ENCODE measurements around the gene MICAL1. TPM values are rescaled to one million over a fixed set of nuclear protein-coding genes. Genes with fewer than 3 reads are reported as not detected.
A peak's percentile ranks its signal among the peaks of the same experiment; 100 is the strongest.

Gene MICAL1
- total RNA-seq, 2 experiments from 2014 or later = 20.4 to 22.9 TPM

GRCh38 chr6:109457562-109457996 is 2.0 kb upstream of the MICAL1 start:
- Mint-ChIP-seq H3K36me3 (ENCODE audit: low read depth) (peaks cover 21% of the 10 kb centered on the region), H3K4me3 (no peak overlapping the region), H3K27me3 (ENCODE audit: low read depth) (no peaks in the 10 kb centered on the region), H3K27ac (no peak overlapping the region), H3K4me1 (ENCODE audit: low read depth) (peaks cover 63% of the 10 kb centered on the region), H3K9me3 (no peaks in the 10 kb centered on the region)
- CTCF ChIA-PET = no interaction called here
- DNase-seq = no peak
- intact Hi-C loops (cut with micrococcal nuclease) = loop anchor here (10.0 kb wide), 1 partner anchor 727 kb away; the partner anchor contains the start of gene CDC40

- no peaks in the 10 kb centered on the region for H3K27me3 Mint-ChIP-seq (ENCODE audit: low read depth)
- H3K4me3 Mint-ChIP-seq = peak overlapping the region; percentile 15
- H3K4me1 Mint-ChIP-seq (ENCODE audit: low read depth) = peaks cover 58% of the 10 kb centered on the region
- DNase-seq = no peak
- H3K27ac Mint-ChIP-seq = no peak overlapping the region
- no peaks in the 10 kb centered on the region for H3K9me3 Mint-ChIP-seq
- CTCF ChIA-PET = interaction anchor here (1.0 to 2.1 kb wide), 5 partner anchors 8 to 269 kb away, joined by 3 to 9 read pairs (median 6); partner anchors contain the start of genes PPIL6 and SMPD2
- H3K36me3 Mint-ChIP-seq (ENCODE audit: low read depth) = peaks cover 16% of the 10 kb centered on the region
- intact Hi-C loops (cut with micrococcal nuclease) = loop anchor here (10.0 kb wide), 1 partner anchor 728 kb away; the partner anchor contains the start of gene CDC40
These were observed 1.4 kb upstream of the MICAL1 start for GRCh38 chr6:109456710-109457561.

GRCh38 chr6:109456111-109456583 is 575 bp upstream of the MICAL1 start:
- Mint-ChIP-seq H3K9me3 (no peaks in the 10 kb centered on the region), H3K27me3 (ENCODE audit: low read depth) (no peaks in the 10 kb centered on the region), H3K36me3 (ENCODE audit: low read depth) (peaks cover 10% of the 10 kb centered on the region), H3K4me1 (ENCODE audit: low read depth) (peaks cover 54% of the 10 kb centered on the region), H3K4me3 (peak overlapping the region; percentile 41), H3K27ac (no peak overlapping the region)
- CTCF ChIA-PET = interaction anchor here (1.0 to 2.1 kb wide), 7 partner anchors 9 to 269 kb away, joined by 3 to 9 read pairs (median 5); partner anchors contain the start of genes PPIL6 and SMPD2
- intact Hi-C loops (cut with micrococcal nuclease) = loop anchor here (10.0 kb wide), 1 partner anchor 729 kb away; the partner anchor contains the start of gene CDC40
- DNase-seq = no peak

- Mint-ChIP-seq H3K27me3 (ENCODE audit: low read depth) (no peaks in the 10 kb centered on the region), H3K27ac (peak overlapping the region; percentile 82), H3K4me1 (ENCODE audit: low read depth) (peaks cover 59% of the 10 kb centered on the region), H3K4me3 (peak overlapping the region; percentile 91), H3K36me3 (ENCODE audit: low read depth) (peaks cover 10% of the 10 kb centered on the region), H3K9me3 (no peaks in the 10 kb centered on the region)
- CTCF ChIA-PET = interaction anchor here (1.0 to 2.1 kb wide), 7 partner anchors 10 to 267 kb away, joined by 3 to 12 read pairs (median 6); partner anchors contain the start of genes PPIL6, SMPD2 and ZBTB24
- peak; percentile 82 for DNase-seq
- intact Hi-C loops (cut with micrococcal nuclease) = loop anchor here (1.0 to 10.0 kb wide), 5 partner anchors 13 to 730 kb away; partner anchors contain the start of genes AK9, CDC40, CEP57L1 and FIG4
These were observed 806 bp downstream of the MICAL1 start for GRCh38 chr6:109454496-109455436.

- Mint-ChIP-seq H3K9me3 (no peaks in the 10 kb centered on the region), H3K27me3 (ENCODE audit: low read depth) (no peaks in the 10 kb centered on the region), H3K27ac (peak overlapping the region; percentile 50), H3K4me3 (peak overlapping the region; percentile 91), H3K36me3 (ENCODE audit: low read depth) (peaks cover 10% of the 10 kb centered on the region), H3K4me1 (ENCODE audit: low read depth) (peaks cover 56% of the 10 kb centered on the region)
- no peak for DNase-seq
- CTCF ChIA-PET = interaction anchor here (1.0 to 2.0 kb wide), 4 partner anchors 11 to 266 kb away, joined by 3 to 12 read pairs (median 3); partner anchors contain the start of gene ZBTB24
- intact Hi-C loops (cut with micrococcal nuclease) = loop anchor here (2.0 to 10.0 kb wide), 3 partner anchors 237 to 731 kb away; partner anchors contain the start of genes AK9, CDC40, CEP57L1 and FIG4
These were observed 1.7 kb downstream of the MICAL1 start for GRCh38 chr6:109453594-109454495.

- no peak overlapping the region for H3K4me3 Mint-ChIP-seq
- no peak for DNase-seq
- H3K36me3 Mint-ChIP-seq (ENCODE audit: low read depth) = peaks cover 8% of the 10 kb centered on the region
- H3K27me3 Mint-ChIP-seq (ENCODE audit: low read depth) = no peaks in the 10 kb centered on the region
- intact Hi-C loops (cut with micrococcal nuclease) = loop anchor here (10.0 kb wide), 1 partner anchor 732 kb away; the partner anchor contains the start of gene CDC40
- H3K9me3 Mint-ChIP-seq = no peaks in the 10 kb centered on the region
- no peak overlapping the region for H3K27ac Mint-ChIP-seq
- CTCF ChIA-PET = interaction anchor here (1.3 to 2.0 kb wide), 2 partner anchors 11 to 29 kb away, joined by 3 to 12 read pairs; partner anchors contain the start of gene ZBTB24
- peaks cover 52% of the 10 kb centered on the region for H3K4me1 Mint-ChIP-seq (ENCODE audit: low read depth)
These were observed 2.4 kb downstream of the MICAL1 start for GRCh38 chr6:109453156-109453555.

GRCh38 chr6:109452181-109452580 is 3.4 kb downstream of the MICAL1 start:
- DNase-seq = no peak
- Mint-ChIP-seq H3K27me3 (ENCODE audit: low read depth) (no peaks in the 10 kb centered on the region), H3K4me3 (no peak overlapping the region), H3K27ac (no peak overlapping the region), H3K9me3 (no peaks in the 10 kb centered on the region), H3K4me1 (ENCODE audit: low read depth) (peaks cover 42% of the 10 kb centered on the region), H3K36me3 (ENCODE audit: low read depth) (peaks cover 7% of the 10 kb centered on the region)
- CTCF ChIA-PET = interaction anchor here (1.0 kb wide), 1 partner anchor 30 kb away, joined by 3 read pairs; the partner anchor contains the start of gene ZBTB24
- intact Hi-C loops (cut with micrococcal nuclease) = loop anchor here (10.0 kb wide), 1 partner anchor 733 kb away; the partner anchor contains the start of gene CDC40

- no peak for DNase-seq
- Mint-ChIP-seq H3K27ac (no peak overlapping the region), H3K27me3 (ENCODE audit: low read depth) (no peaks in the 10 kb centered on the region), H3K9me3 (no peaks in the 10 kb centered on the region), H3K36me3 (ENCODE audit: low read depth) (peaks cover 5% of the 10 kb centered on the region), H3K4me3 (no peak overlapping the region), H3K4me1 (ENCODE audit: low read depth) (peaks cover 35% of the 10 kb centered on the region)
- CTCF ChIA-PET = interaction anchor here (1.1 kb wide), 1 partner anchor 68 kb away, joined by 3 read pairs; no protein-coding TSS in a partner anchor
- intact Hi-C loops (cut with micrococcal nuclease) = loop anchor here (10.0 kb wide), 1 partner anchor 733 kb away; the partner anchor contains the start of gene CDC40
These were observed 4.2 kb downstream of the MICAL1 start for GRCh38 chr6:109451376-109451775.

- intact Hi-C loops (cut with micrococcal nuclease) = loop anchor here (10.0 kb wide), 1 partner anchor 734 kb away; the partner anchor contains the start of gene CDC40
- no peaks in the 10 kb centered on the region for H3K27me3 Mint-ChIP-seq (ENCODE audit: low read depth)
- CTCF ChIA-PET = interaction anchor here (1.1 kb wide), 1 partner anchor 68 kb away, joined by 3 read pairs; no protein-coding TSS in a partner anchor
- no peak for DNase-seq
- H3K4me1 Mint-ChIP-seq (ENCODE audit: low read depth) = peaks cover 33% of the 10 kb centered on the region
- no peak overlapping the region for H3K4me3 Mint-ChIP-seq
- H3K27ac Mint-ChIP-seq = no peak overlapping the region
- H3K36me3 Mint-ChIP-seq (ENCODE audit: low read depth) = peaks cover 5% of the 10 kb centered on the region
- no peaks in the 10 kb centered on the region for H3K9me3 Mint-ChIP-seq
These were observed 4.8 kb downstream of the MICAL1 start for GRCh38 chr6:109450801-109451200.

- no peak overlapping the region for H3K4me3 Mint-ChIP-seq
- no peak overlapping the region for H3K27ac Mint-ChIP-seq
- peaks cover 5% of the 10 kb centered on the region for H3K36me3 Mint-ChIP-seq (ENCODE audit: low read depth)
- H3K9me3 Mint-ChIP-seq = no peaks in the 10 kb centered on the region
- no peaks in the 10 kb centered on the region for H3K27me3 Mint-ChIP-seq (ENCODE audit: low read depth)
- peak; percentile 59 for DNase-seq
- peaks cover 31% of the 10 kb centered on the region for H3K4me1 Mint-ChIP-seq (ENCODE audit: low read depth)
- intact Hi-C loops (cut with micrococcal nuclease) = loop anchor here (10.0 kb wide), 1 partner anchor 735 kb away; the partner anchor contains the start of gene CDC40
- CTCF ChIA-PET = no interaction called here
These were observed 5.5 kb downstream of the MICAL1 start for GRCh38 chr6:109449795-109450673.

Data from activated naive CD4-positive, alpha-beta T cell treated with anti-CD3 and anti-CD28 coated beads for 36 hours (primary cell).